ENCODE measurements around the gene RPA1.

- TF ChIP-seq CTCF (conservative IDR thresholded peaks at IDR 0.05; ENCODE audit: low read depth, low read length) = no peak
- TF ChIP-seq EZH2 (IDR thresholded peaks at IDR 0.05; ENCODE audit: low read length, unreplicated experiment) = no peak
Observed at GRCh38 chr17:1898332-1898731, 68.5 kb downstream of the RPA1 start.

Data from PC-3 (cell line).